SK-N-SH treated with all-trans-retinoic acid at 6 μM for 48 hours (cell line): Measurements from ENCODE around the gene FAAH2.

Experiments used
- ARNTL ChIP-seq: fragments of 450-650 bp; formaldehyde crosslinking; IDR thresholded peaks from 2 replicates; pipeline ENCODE4 v1.5.0; 2020; ENCODE audit warnings: low read depth, mild to moderate bottlenecking, moderate library complexity, borderline replicate concordance
- BACH2 ChIP-seq: fragments of 250-450 bp; sonication (Bioruptor Pico); IDR thresholded peaks from 2 replicates; pipeline ENCODE4 v1.9.0; 2021; ENCODE audit warnings: mild to moderate bottlenecking, borderline replicate concordance
- ESRRG ChIP-seq: fragments of 250-450 bp; sonication (Bioruptor Pico); IDR thresholded peaks from 2 replicates; pipeline ENCODE4 v1.6.1; 2021; ENCODE audit warnings: mild to moderate bottlenecking
- ISL1 ChIP-seq: fragments of 250-450 bp; sonication (Bioruptor Pico); IDR thresholded peaks from 2 replicates; pipeline ENCODE4 v2.1.2; 2022; ENCODE audit warnings: mild to moderate bottlenecking, moderate library complexity
- PATZ1 ChIP-seq: fragments of 250-450 bp; sonication (Bioruptor Pico); IDR thresholded peaks from 2 replicates; pipeline ENCODE4 v1.8.0; 2020; ENCODE audit warnings: mild to moderate bottlenecking, moderate library complexity, borderline replicate concordance
- PPARA ChIP-seq: fragments of 250-450 bp; sonication (Bioruptor Pico); IDR thresholded peaks from 2 replicates; pipeline ENCODE4 v1.5.0; 2020; ENCODE audit warnings: mild to moderate bottlenecking, borderline replicate concordance
- SNAI2 ChIP-seq: fragments of 250-450 bp; sonication (Bioruptor Pico); IDR thresholded peaks from 2 replicates; pipeline ENCODE4 v1.5.0; 2020; ENCODE audit warnings: mild to moderate bottlenecking, moderate library complexity
- ZC3H10 ChIP-seq: fragments of 250-450 bp; sonication (Bioruptor Pico); IDR thresholded peaks from 2 replicates; pipeline ENCODE4 v1.5.1; 2021; ENCODE audit warnings: mild to moderate bottlenecking, moderate library complexity
- ZFP30 ChIP-seq: fragments of 450-650 bp; formaldehyde crosslinking; IDR thresholded peaks from 2 replicates; pipeline ENCODE4 v1.5.0; 2022; ENCODE audit warnings: mild to moderate bottlenecking, moderate library complexity
- ZNF565 ChIP-seq: fragments of 450-650 bp; formaldehyde crosslinking; conservative IDR thresholded peaks from 2 replicates; pipeline ENCODE4 v1.5.0; 2020; ENCODE audit warnings: low read depth, mild to moderate bottlenecking, moderate library complexity
- ZNF70 ChIP-seq: fragments of 450-650 bp; formaldehyde crosslinking; IDR thresholded peaks from 2 replicates; pipeline ENCODE4 v1.5.0; 2020; ENCODE audit warnings: mild to moderate bottlenecking, moderate library complexity
- ZNF8 ChIP-seq: fragments of 450-650 bp; formaldehyde crosslinking; IDR thresholded peaks from 2 replicates; pipeline ENCODE4 v1.5.0; 2020; ENCODE audit warnings: mild to moderate bottlenecking, moderate library complexity
- TF ChIP-seq, protein P1 (sequence below): fragments of 250-450 bp; sonication (Bioruptor Pico); IDR thresholded peaks from 2 replicates; pipeline ENCODE4 v1.5.1; 2020; ENCODE audit warnings: low read depth, mild to moderate bottlenecking, moderate library complexity

DNA sequence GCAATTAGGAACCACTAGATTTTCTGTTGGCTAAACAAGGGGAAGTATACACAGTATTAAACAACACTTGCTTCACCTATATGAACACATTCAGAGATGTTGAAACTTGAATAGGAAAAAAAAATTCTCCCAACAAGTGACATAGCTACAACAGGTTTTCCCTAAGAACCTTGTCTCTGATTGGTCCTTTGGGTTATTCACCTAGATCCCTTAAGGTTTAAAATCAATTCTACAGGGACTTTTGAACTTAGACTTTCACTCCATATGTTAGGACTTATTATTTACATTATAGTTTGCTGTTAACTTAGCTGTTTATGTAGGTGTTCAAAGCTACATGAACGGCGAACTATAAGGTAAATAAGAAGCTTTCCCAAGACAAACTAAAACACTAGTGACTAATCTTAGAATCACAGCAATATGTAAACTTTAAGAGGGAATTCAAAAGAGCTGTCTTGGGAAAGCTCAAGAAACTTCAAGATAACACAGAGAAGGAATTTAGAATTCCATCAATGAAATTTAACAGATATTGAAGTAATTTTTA, 233.1 kb downstream of the FAAH2 start:
- TF ChIP-seq, protein P1, sequence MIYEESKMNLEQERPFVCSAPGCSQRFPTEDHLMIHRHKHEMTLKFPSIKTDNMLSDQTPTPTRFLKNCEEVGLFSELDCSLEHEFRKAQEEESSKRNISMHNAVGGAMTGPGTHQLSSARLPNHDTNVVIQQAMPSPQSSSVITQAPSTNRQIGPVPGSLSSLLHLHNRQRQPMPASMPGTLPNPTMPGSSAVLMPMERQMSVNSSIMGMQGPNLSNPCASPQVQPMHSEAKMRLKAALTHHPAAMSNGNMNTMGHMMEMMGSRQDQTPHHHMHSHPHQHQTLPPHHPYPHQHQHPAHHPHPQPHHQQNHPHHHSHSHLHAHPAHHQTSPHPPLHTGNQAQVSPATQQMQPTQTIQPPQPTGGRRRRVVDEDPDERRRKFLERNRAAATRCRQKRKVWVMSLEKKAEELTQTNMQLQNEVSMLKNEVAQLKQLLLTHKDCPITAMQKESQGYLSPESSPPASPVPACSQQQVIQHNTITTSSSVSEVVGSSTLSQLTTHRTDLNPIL: no peak
- TF ChIP-seq ARNTL (CRISPR knock-in tag) (no peak), ISL1 (CRISPR knock-in tag) (no peak), ZNF565 (CRISPR knock-in tag) (no peak), BACH2 (CRISPR knock-in tag) (no peak), ESRRG (CRISPR knock-in tag) (no peak), ZFP30 (CRISPR knock-in tag) (no peak), ZNF8 (CRISPR knock-in tag) (no peak), PATZ1 (CRISPR knock-in tag) (no peak), ZNF70 (no peak), SNAI2 (no peak), PPARA (CRISPR knock-in tag) (no peak), ZC3H10 (CRISPR knock-in tag) (no peak)
